HEK293 (cell line): ENCODE measurements around the gene WDFY2.

Experiments
- HOXA7 ChIP-seq: sonication (generic); formaldehyde crosslinking; IDR thresholded peaks from 2 replicates; pipeline ENCODE4 v1.8.1; 2022; ENCODE audit warnings: missing genetic modification reagents, borderline replicate concordance
- ZNF19 ChIP-seq: fragments of 450-650 bp; formaldehyde crosslinking; IDR thresholded peaks from 2 replicates; pipeline ENCODE4; 2016; ENCODE audit warnings: missing biosample characterization, missing genetic modification characterization, low read depth
- ZNF23 ChIP-seq: fragments of 450-650 bp; formaldehyde crosslinking; IDR thresholded peaks from 2 replicates; pipeline ENCODE4 v1.5.1; 2016; ENCODE audit warnings: missing biosample characterization, missing genetic modification characterization, borderline replicate concordance
- ZNF302 ChIP-seq: fragments of 450-650 bp; formaldehyde crosslinking; IDR thresholded peaks from 2 replicates; pipeline ENCODE4 v1.5.1; 2016; ENCODE audit warnings: missing biosample characterization, missing genetic modification characterization, low read depth
- ZNF341 ChIP-seq: fragments of 450-650 bp; formaldehyde crosslinking; IDR thresholded peaks from 2 replicates; pipeline ENCODE4; 2016; ENCODE audit warnings: low read depth, missing biosample characterization, missing genetic modification characterization
- ZNF48 ChIP-seq: fragments of 450-650 bp; formaldehyde crosslinking; IDR thresholded peaks from 2 replicates; pipeline ENCODE4 v1.5.1; 2016; ENCODE audit warnings: missing biosample characterization, missing genetic modification characterization
- ZNF776 ChIP-seq: fragments of 450-650 bp; formaldehyde crosslinking; IDR thresholded peaks from 2 replicates; pipeline ENCODE4 v1.5.0; 2017; ENCODE audit warnings: missing biosample characterization, missing genetic modification characterization, borderline replicate concordance
- TF ChIP-seq, protein P1 (sequence below): fragments of 450-650 bp; formaldehyde crosslinking; IDR thresholded peaks from 2 replicates; pipeline ENCODE4 v1.5.1; 2016; ENCODE audit warnings: missing biosample characterization, missing genetic modification characterization
- TF ChIP-seq, protein P2 (sequence below): fragments of 450-650 bp; formaldehyde crosslinking; IDR thresholded peaks from 2 replicates; pipeline ENCODE4 v1.5.1; 2016; ENCODE audit warnings: missing biosample characterization, missing genetic modification characterization, low read depth
- TF ChIP-seq, protein P3 (sequence below): fragments of 450-650 bp; formaldehyde crosslinking; IDR thresholded peaks from 2 replicates; pipeline ENCODE4 v1.5.1; 2017; ENCODE audit warnings: missing biosample characterization, missing genetic modification characterization

DNA sequence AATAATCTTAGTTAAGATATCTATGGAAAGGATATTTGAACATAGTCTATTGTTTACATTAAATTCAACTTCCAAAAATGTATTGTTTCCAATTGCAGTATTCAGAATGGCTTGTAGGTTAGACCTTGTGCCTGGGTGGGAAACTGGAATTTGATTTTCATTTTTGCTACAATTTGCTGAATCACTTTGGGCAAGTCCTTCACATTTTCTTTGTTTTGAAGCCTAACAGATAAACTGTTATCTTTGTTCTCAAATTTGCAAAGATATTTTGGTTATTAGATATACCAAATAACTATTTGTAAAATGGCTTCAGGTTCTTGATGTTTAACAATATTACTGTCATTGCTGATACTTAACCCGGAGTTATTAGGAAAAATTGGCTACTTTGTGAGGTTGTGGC is 82.6 kb downstream of the WDFY2 start:
- TF ChIP-seq, protein P1, sequence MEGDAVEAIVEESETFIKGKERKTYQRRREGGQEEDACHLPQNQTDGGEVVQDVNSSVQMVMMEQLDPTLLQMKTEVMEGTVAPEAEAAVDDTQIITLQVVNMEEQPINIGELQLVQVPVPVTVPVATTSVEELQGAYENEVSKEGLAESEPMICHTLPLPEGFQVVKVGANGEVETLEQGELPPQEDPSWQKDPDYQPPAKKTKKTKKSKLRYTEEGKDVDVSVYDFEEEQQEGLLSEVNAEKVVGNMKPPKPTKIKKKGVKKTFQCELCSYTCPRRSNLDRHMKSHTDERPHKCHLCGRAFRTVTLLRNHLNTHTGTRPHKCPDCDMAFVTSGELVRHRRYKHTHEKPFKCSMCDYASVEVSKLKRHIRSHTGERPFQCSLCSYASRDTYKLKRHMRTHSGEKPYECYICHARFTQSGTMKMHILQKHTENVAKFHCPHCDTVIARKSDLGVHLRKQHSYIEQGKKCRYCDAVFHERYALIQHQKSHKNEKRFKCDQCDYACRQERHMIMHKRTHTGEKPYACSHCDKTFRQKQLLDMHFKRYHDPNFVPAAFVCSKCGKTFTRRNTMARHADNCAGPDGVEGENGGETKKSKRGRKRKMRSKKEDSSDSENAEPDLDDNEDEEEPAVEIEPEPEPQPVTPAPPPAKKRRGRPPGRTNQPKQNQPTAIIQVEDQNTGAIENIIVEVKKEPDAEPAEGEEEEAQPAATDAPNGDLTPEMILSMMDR (tag by site-specific recombination) = no peak
- no peak for TF ChIP-seq ZNF19 (tag by site-specific recombination)
- no peak for TF ChIP-seq HOXA7 (CRISPR knock-in tag)
- TF ChIP-seq ZNF341 (tag by site-specific recombination) = no peak
- TF ChIP-seq ZNF302 (tag by site-specific recombination) = no peak
- TF ChIP-seq, protein P2, sequence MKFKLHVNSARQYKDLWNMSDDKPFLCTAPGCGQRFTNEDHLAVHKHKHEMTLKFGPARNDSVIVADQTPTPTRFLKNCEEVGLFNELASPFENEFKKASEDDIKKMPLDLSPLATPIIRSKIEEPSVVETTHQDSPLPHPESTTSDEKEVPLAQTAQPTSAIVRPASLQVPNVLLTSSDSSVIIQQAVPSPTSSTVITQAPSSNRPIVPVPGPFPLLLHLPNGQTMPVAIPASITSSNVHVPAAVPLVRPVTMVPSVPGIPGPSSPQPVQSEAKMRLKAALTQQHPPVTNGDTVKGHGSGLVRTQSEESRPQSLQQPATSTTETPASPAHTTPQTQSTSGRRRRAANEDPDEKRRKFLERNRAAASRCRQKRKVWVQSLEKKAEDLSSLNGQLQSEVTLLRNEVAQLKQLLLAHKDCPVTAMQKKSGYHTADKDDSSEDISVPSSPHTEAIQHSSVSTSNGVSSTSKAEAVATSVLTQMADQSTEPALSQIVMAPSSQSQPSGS (tag by site-specific recombination) = no peak
- TF ChIP-seq ZNF48 (tag by site-specific recombination) = no peak
- no peak for TF ChIP-seq ZNF776 (tag by site-specific recombination)
- no peak for TF ChIP-seq ZNF23
- TF ChIP-seq, protein P3, sequence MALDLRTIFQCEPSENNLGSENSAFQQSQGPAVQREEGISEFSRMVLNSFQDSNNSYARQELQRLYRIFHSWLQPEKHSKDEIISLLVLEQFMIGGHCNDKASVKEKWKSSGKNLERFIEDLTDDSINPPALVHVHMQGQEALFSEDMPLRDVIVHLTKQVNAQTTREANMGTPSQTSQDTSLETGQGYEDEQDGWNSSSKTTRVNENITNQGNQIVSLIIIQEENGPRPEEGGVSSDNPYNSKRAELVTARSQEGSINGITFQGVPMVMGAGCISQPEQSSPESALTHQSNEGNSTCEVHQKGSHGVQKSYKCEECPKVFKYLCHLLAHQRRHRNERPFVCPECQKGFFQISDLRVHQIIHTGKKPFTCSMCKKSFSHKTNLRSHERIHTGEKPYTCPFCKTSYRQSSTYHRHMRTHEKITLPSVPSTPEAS (tag by site-specific recombination) = no peak
